A549 treated with AZD2906 at 1 μM for 4 hours (cell line): ENCODE results near the gene PEX3. TPM values are rescaled to one million over a fixed set of nuclear protein-coding genes. Genes with fewer than 3 reads are reported as not detected.

Source experiments
- total RNA-seq: library from RNA; stranded (reverse); fragments of 200-300 nt; extraction: Qiagen RNA extraction; gene quantifications from 5 replicates; pipeline ENCODE4 v1.2.3, GENCODE V29; 2022

PEX3 gene, protein sequence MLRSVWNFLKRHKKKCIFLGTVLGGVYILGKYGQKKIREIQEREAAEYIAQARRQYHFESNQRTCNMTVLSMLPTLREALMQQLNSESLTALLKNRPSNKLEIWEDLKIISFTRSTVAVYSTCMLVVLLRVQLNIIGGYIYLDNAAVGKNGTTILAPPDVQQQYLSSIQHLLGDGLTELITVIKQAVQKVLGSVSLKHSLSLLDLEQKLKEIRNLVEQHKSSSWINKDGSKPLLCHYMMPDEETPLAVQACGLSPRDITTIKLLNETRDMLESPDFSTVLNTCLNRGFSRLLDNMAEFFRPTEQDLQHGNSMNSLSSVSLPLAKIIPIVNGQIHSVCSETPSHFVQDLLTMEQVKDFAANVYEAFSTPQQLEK
- total RNA-seq, result 9.1 to 12.1 TPM (median 10.4 TPM) in 5 replicates

DNA sequence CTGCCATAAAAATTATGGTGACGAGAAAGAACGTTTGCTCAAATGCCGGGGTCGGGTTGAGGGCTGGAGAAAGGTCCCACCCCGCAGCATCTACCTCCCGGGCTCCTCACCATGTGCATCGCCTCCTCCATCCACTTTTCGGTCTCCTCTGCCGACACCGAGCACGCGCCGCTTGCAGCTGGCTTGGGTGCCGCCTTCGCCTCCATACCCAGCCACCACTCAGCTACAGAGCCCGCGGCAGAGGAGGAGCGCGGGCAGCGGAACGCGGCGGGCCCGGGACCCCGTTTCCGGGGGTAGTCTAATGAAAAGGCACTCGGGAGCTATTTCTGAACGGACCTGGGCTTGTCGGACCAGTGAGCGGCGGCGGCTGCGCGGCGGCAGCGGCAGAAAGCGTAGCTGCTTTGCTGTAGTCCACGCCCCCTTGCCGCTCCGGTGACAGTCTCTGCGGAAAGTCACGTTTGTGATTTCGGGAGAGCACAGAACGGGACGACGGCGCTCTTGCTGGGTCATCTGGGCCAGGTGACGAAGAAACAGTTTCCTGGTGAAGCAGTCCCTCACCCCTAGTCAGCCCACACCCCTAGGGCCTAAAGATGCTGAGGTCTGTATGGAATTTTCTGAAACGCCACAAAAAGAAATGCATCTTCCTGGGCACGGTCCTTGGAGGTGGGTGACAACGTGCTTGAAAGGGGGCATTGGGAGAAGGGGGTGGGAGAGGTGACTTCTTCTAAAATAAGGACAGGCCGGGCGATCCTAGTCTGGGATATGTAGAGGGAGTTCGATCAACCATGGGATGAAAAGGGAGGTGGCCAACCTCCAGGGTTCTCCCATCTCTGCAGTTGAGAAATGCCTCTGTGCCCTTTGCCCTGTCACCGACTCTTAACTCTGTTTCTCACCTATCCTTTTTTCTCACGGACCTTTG, at the start of gene PEX3, which contains the start of gene ADAT2:
PEX3 (plus strand) TSS at position 353 of the 919 bp plus-strand sequence; CDS start at position 591, 238 bp downstream.
ADAT2 (minus strand) TSS at position 243 of the 919 bp plus-strand sequence; CDS start at position 206, 37 bp downstream.

DNA sequence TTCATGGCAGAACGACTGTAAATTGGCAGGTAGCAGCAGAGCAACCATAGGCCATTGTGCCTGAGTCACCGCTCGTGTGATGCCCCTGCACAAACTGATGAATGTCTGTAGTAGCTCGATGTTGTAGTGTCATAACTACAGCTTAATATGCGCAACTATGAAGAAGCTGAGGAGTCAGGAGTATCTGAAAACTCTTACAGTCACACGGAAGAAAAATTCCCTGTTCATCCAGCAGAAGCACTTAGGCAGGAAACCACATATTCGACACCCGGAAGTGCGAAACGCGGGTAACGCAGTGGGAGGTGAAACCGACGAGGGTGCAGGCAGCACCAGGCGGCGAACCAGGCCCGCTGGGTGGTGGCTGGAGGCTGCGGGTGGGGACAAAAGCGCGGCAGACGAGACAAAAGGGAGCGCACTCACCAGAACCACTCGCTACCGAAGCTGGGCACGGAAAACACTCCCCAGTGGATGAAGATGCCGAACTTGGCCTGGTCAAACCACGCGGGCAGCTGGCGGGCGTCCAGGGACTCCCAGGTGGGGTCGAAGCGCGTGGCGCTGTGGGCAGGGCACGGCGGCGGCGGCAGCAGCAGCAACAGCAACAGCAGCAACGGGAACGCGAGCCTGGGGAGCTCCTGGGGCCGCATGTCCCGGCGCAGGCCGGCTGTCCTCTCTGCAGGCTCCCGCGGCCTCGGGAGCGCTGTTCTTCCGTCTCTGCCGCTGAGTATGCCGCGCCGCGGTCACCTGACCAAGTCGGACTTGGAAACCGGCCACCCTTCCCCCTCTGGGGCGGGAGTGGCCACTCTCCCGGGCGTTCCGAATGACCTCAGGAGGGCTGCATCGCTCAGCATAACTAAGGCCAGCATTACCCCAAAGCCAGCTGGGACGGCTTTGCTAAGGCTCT, 60.6 kb downstream of the PEX3 start, which contains the start of gene FUCA2:
FUCA2 (minus strand) TSS at position 730 of the 901 bp plus-strand sequence; CDS start at position 644, 86 bp downstream.

Other genes with a start within 250 kb of the PEX3 start
- gene ADAT2, start 110 bp upstream of the PEX3 start, total RNA-seq, result 3.5 to 4.0 TPM (median 3.8 TPM) in 5 replicates
- 51.7 to 56.9 TPM (median 54.8 TPM) in 5 replicates for gene FUCA2, start 60.9 kb downstream of the PEX3 start, total RNA-seq
- 3.3 to 5.2 TPM (median 3.8 TPM) in 5 replicates for gene PHACTR2, start 227.2 kb downstream of the PEX3 start, total RNA-seq